T follicular helper cell (primary cell): ENCODE measurements around the gene YDJC.

ENCODE experiments used
- DNase-seq: peaks from one replicate; pipeline ENCODE4 v3.0.0-alpha.2; 2020; ENCODE audit warnings: low read depth

Gene YDJC

GRCh38 chr22:21579474-21579851 lies 50.4 kb downstream of the YDJC start:
- no peak for DNase-seq
